Activated CD8-positive, alpha-beta memory T cell treated with anti-CD3 and anti-CD28 coated beads, Interleukin-2, amount 50 U/mL, for 48 hours (primary cell): ENCODE measurements around the gene LMF1.

Experiments used
- DNase-seq: peaks from one replicate; pipeline ENCODE4 v3.0.0-alpha.2; 2020

Gene LMF1

GRCh38 chr16:947255-947921 is 23.4 kb downstream of the LMF1 start:
- DNase-seq, result no peak

DNA sequence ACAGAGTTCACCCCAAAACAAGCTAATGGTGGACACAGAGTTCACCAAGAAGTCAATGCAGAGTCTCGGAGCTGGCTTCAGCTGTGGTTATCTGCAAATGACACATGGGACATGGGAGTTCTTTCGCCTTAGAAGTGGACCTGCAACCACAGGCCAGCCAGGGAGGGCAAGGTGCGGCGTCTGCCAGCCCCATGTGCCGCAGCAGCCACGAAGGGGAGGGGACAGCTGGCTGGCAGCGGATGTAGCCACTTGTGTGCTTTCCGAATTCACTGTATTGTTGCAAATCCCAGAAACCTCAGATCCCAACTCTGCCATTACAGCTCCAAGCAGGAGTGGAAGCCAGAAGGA is 24.8 kb downstream of the LMF1 start:
- no peak for DNase-seq

DNA sequence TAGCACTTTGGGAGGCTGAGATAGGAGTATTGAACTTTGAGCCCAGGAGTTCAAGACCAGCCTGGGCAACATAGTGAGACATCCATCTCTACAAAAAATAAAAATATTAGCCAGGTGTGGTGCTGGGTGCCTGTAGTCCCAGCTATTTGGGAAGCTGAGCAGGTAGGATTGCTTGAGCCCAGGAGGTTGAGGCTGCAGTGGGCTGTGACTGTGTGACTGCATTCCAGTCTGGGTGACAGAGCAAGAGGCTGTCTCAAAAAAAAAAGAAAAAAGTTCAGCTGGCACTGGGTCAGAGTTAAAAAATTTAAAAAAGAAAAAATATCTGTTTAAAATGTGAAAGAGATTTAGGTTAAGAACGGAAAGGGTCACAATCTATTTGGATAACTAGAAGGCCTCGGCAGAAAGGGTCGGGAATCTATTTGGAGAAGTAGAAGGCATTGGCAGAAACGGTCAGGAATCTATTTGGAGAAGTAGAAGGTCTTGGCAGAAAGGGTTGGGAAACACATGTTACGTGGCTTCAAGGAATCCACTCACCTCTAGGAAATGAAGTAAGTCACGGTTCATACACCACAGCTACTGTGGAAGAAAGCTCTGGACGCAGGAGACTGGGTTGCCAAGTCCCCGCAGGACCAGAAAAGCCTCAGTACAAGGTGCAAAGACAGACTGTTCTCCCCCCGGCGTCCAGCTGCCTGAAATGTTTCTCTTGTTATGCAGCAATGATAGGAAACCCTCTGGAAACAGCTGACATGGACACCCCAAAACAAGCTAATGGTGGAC is 25.3 kb downstream of the LMF1 start:
- DNase-seq, result no peak

DNA sequence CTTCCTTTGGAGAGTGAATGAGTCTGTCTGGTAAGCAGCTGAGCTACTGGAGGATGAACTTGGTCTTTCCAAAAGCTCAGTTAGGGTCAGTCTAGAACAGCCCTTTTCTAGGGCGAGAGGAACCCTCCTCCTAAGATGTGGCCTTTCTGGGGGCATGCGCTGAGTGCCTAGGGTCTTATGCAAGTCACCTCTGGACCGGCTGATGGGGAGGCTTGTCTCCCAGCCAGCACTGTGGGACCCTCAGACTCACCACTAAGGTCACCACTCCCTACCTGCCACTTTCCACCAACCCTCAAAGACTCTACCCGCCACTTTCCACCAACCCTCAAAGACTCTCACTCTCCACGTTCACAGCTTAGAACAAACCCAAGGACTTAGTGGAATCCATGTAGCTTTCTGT is 26.8 kb downstream of the LMF1 start:
- no peak for DNase-seq

DNA sequence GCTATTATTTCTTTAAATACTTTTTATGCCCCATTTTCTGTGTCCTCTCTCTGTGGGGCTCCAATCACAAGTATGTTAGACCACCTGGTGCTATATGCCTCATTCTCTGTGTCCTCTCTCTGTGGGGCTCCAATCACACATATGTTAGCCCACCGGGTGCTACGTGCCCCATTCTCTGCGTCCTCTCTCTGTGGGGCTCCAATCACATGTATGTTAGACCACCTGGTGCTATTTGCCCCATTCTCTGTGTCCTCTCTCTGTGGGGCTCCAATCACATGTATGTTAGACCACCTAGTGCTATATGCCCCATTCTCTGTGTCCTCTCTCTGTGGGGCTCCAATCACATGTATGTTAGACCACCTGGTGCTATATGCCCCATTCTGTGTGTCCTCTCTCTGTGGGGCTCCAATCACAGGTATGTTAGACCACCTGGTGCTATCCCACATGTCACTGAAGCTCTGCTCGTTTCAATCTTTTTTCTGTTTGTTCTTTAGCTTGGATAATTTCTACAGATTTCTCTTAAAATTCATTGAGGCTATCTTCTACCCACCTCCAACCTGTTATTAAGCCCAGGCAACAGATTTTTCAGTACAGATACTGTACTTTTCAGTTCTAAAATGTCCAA is 28.2 kb downstream of the LMF1 start:
- no peak for DNase-seq

GRCh38 chr16:939941-940340 is 30.8 kb downstream of the LMF1 start:
- DNase-seq, result no peak

- no peak for DNase-seq
Observed at GRCh38 chr16:939311-939710, 31.5 kb downstream of the LMF1 start.

DNA sequence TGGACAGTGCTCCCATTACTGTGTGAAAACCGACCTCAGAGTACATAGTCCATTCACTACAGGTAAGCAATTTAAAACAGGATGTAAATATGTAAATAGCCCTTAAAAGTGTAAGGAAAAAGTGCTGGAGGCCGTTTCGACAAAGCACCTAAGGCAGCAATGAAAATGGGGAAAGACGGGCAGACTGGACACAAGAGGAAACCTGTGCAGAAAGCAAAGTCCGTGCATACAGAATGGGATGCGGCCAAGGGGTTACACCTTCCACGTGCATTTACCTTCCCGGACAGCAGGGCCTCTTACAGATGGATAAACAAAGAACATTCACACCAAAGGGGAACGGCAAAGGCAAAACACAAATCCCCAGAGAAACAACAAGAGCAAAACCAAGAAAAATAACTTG is 32.0 kb downstream of the LMF1 start:
- DNase-seq, result no peak

DNA sequence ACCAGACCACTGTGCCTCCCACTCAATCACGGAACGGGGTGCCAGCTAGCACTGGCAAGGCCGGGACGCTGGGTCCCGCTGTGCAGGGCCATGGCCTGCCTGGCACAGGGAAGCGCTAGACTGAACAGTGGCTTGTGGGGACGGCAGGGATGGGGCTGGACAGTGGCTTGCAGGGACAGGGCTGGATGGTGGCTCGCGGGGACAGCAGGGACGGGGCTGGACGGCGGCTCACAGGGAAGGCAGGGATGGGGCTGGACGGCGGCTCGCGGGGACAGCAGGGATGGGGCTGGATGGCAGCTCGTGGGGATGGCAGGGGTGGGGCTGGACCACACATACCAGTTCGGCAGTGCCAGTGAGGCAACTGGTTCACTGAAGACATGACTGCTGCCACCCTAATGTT is 32.6 kb downstream of the LMF1 start:
- DNase-seq, result no peak

DNA sequence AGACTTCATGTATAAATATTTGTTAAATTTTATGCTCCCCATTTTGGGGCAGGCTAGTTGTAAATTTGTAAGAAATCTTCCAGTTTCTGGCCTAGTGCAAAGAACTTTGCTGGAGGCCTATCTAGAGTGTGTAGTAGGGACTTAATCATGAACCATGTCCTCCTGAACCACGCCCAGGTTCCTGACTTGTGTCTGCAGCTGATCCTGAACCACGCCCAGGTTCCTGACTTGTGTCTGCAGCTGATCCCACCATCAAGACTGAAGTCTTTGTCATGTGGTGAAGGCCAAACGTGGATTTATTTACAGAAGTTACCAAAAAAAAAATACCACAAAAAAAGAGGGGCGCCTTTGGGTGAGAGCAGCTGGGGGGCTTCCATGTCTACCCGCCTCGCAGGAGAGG is 33.1 kb downstream of the LMF1 start:
- no peak for DNase-seq

DNA sequence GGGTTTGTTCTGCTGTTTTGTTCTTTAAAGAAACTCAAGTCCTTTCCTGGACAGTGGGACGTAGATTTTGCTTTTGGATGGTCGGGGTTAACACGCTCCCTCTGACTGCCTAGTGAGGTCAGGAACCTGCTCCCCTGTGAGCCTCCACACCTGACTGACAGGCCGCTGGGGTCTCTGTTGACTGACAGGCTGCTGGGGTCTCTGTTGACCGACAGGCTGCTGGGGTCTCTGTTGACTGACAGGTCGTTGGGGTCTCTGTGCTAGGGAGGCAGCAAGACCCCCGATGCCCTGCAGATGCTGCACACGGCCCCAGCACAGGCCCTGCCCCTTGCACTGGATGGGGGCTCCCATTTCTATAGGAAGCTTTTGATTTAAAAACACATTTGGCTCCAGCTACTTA is 33.5 kb downstream of the LMF1 start:
- DNase-seq, result no peak

- DNase-seq, result no peak
Observed at GRCh38 chr16:935684-936083, 35.1 kb downstream of the LMF1 start.

DNA sequence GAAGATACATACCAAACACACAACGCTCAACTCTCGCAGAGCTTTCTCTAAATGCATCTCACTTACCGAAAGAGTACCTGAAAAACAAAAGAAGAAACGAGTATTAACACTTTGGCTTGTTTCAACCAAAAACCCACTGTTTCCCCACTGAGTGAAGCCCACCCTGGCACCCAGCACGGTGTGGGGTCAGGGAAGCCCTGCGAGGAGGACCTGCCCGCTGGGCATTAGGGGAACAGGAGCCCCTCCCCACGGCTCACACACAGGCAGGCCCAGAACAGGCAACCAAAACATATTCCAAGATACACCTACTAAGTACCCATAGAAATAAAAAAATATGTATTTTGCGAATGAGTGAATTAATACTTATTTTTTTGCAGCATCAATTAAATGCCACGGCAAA is 36.6 kb downstream of the LMF1 start:
- DNase-seq, result no peak

GRCh38 chr16:933581-933980 is 37.2 kb downstream of the LMF1 start:
- no peak for DNase-seq

DNA sequence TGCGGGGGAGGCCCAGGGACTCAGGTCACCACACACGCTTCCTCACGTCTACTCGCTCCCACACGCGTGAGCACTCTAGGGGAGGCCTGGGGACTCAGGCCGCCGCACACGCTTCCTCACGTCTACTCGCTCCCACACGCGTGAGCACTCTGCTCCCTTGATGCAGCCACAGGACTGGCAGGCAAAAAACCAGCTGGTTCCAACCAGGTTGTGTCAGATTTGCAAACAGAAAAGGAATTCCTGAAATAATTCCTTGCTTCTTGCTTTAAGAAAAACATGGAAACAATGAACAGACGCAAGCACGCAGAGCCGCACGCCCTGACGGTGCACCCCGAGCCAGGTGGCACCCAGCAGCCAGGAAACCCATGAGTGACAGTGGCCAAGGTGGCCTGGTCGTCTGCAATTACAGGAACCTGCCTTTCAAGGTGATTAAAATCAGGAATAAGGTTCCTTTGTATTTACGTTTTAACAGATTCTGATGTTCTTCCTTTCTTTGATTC is 37.9 kb downstream of the LMF1 start:
- no peak for DNase-seq

GRCh38 chr16:931626-932500 is 38.9 kb downstream of the LMF1 start:
- DNase-seq, result no peak

GRCh38 chr16:931171-931570 is 39.6 kb downstream of the LMF1 start:
- no peak for DNase-seq

DNA sequence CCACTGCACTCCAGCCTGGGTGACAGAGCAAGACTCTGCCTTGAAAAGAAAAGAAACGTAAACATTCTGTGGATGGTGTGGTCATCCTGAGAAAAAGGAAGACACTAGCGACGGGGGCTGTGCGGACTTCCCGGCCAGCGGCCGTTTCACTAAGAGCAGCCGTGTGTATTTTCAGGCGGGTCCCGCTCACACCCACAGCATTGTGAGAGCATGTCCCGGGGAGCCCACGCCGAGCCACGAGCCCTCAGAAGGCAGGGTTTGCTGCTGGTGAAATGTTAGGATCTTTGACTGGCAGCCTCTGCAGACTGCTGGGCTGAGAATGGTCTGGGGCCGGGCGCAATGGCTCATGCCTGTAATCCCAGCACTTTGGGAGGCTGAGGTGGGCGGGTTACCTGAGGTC is 40.3 kb downstream of the LMF1 start:
- no peak for DNase-seq

DNA sequence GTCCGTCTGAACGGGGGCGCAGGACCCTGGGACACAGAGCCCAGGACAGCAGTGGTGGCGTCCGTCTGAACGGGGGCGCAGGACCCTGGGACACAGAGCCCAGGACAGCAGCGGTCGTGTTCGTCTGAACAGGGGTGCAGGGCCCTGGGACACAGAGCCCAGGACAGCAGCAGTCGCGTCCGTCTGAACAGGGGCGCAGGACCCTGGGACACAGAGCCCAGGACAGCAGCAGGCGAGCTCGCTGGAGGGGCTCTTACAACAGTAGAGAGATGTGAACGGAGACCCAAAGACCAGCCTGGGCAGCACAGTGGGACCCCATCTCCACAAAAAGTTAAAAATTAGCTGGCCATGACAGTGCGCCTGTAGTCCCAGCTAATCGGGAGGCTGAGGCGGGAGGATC is 40.7 kb downstream of the LMF1 start:
- DNase-seq, result no peak

DNA sequence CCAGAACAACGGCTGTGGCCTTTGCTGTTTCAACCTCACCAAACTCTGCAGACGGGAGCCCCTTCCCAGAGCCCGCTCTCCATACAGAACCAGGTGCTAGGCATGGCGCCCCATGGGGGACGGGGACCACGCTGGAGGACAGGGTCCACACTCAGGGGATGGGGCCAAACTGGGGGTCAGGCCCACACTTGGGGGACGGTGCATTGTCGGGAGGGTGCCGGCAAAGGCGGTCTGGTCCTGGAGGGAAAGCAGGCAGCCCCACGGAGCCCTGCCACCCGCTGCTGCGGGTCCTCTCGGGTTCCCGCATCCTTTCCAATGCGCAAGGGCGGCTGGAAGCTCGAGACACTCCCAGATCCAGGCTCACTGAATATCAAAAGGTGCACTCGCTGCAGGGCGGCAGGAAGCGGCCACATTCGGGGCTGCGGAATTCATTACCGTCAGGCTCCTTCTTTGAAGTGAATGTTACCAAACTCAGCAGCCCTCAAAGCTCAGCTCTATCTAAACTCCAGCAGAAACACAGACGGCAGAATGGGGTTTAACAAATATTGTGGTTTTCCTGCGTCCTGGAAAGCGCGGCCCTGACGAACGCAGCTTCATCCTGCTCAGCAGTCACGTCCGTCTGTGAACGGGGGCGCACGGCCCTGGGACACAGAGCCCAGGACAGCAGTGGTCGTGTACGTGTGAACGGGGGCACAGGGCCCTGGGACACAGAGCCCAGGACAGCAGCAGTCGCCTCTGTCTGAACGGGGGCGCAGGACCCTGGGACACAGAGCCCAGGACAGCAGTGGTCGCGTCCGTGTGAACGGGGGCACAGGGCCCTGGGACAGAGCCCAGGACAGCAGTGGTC is 41.3 kb downstream of the LMF1 start:
- no peak for DNase-seq

- DNase-seq, result no peak
Observed at GRCh38 chr16:928526-928925, 42.3 kb downstream of the LMF1 start.

DNA sequence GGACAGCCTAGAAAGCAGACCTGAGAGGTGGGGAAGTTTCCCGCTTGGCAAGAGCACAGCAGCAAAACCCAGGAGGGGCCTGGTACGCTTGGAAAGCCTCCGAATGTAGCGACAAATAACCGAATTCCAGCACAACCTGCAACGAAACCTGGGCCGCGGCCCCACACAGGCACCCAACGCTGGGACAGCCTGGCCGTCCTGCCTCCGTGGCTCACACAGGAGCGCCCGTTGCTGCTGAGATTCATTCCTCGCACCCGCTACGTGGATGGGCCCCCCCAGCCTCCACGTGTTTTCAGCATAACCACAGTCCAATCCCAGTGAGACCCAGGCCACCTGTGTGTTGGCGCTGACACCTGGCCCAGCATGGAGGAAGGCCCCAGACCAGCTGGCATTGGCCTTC is 42.9 kb downstream of the LMF1 start:
- DNase-seq, result no peak
